Neuron (in vitro differentiated cells): Measurements from ENCODE around the gene PPFIA3.
"Not testable (repeated sequence)": the region's sequence is repeated elsewhere in the genome, so short reads cannot be mapped to it uniquely, and the experiment has no call there.

ENCODE experiments used
- H2AFZ ChIP-seq: one replicate; pipeline ENCODE4 v1.6.1; 2013; ENCODE audit warnings: low read depth, mild to moderate bottlenecking, inconsistent platforms, low read length, moderate library complexity
- H3K27me3 ChIP-seq: one replicate; pipeline ENCODE4 v1.6.1; 2013; ENCODE audit warnings: low read length; ENCODE audit not compliant: insufficient read depth
- H3K36me3 ChIP-seq: one replicate; pipeline ENCODE4 v1.6.1; 2013; ENCODE audit warnings: low read length; ENCODE audit not compliant: insufficient read depth
- H3K4me1 ChIP-seq: one replicate; pipeline ENCODE4 v1.6.1; 2013; ENCODE audit warnings: low read length; ENCODE audit not compliant: insufficient read depth
- H3K4me3 ChIP-seq: 2 replicates; pipeline ENCODE4 v1.5.1; 2013; ENCODE audit warnings: mild to moderate bottlenecking, low read length, moderate library complexity
- H3K9me3 ChIP-seq: one replicate; pipeline ENCODE4 v1.6.1; 2013; ENCODE audit warnings: low read length

PPFIA3 gene

DNA sequence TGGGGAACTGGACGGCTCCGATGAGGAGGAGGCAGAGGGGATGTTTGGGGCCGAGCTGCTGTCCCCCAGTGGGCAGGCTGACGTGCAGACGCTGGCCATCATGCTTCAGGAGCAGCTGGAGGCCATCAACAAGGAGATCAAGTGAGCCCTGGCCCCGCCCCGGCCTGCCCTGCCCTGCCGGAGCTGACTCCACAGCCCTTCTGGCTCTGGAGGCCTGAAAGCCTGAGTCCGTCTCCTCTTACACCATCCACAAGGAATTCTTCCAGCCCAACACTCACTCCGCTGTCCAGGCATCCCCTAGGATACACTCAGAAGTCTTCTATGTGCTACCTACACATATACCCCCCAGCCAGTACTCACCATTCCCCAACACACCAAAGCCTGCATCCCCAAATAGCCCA lies 17.4 kb downstream of the PPFIA3 start:
- Histone ChIP-seq H3K9me3 (peaks cover 14% of the 10 kb centered on the region), H3K27me3 (no peaks in the 10 kb centered on the region), H3K36me3 (peaks cover 16% of the 10 kb centered on the region), H3K4me1 (no peaks in the 10 kb centered on the region), H2AFZ (no peak overlapping the region), H3K4me3 (no peak overlapping the region)

DNA sequence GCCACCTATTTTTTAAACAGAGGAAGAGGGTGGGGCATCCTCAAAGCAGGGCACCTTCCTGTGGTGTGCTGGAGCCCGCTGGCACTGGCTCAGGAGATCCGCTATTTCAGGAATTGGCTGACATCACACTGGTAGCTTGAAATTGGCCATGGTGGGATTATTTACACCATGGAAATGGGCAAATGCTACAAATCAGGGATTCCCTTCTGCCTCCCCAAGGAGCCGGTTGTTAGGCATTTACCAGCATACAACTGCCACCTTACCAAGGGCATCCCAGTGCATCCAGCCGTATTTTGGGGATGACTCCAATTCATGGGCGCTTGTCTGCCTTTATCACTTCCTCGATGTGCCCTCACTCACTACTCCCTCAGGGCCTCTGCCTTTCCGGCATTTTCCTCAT lies 21.6 kb downstream of the PPFIA3 start:
- Histone ChIP-seq H3K4me1 (peaks cover 10% of the 10 kb centered on the region), H3K4me3 (no peak overlapping the region), H3K36me3 (peaks cover 2% of the 10 kb centered on the region), H2AFZ (no peak overlapping the region), H3K27me3 (no peaks in the 10 kb centered on the region), H3K9me3 (peaks cover 7% of the 10 kb centered on the region)

DNA sequence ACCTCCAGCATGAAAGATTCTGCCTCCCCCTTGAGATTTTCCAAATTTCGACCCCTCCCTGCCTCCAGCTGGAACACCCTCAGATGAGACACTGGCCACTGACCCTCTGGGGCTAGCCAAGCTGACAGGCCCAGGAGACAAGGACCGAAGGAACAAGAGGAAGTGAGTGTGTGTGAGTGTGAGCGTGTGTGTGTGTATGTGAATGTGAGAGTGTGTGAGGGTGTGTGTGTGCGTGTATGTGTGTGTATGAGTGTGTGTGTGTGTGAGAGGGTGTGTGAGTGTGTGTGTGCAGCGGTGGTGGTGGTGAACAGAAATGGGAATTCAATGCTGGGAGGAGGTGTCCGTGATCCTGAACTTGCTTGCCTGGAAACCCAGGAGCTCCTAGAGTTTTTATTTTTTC lies 22.0 kb downstream of the PPFIA3 start:
- H3K27me3 ChIP-seq = no peaks in the 10 kb centered on the region
- no peaks in the 10 kb centered on the region for H3K36me3 ChIP-seq
- no peak overlapping the region for H2AFZ ChIP-seq
- peaks cover 3% of the 10 kb centered on the region for H3K9me3 ChIP-seq
- no peak overlapping the region for H3K4me3 ChIP-seq
- peaks cover 10% of the 10 kb centered on the region for H3K4me1 ChIP-seq

DNA sequence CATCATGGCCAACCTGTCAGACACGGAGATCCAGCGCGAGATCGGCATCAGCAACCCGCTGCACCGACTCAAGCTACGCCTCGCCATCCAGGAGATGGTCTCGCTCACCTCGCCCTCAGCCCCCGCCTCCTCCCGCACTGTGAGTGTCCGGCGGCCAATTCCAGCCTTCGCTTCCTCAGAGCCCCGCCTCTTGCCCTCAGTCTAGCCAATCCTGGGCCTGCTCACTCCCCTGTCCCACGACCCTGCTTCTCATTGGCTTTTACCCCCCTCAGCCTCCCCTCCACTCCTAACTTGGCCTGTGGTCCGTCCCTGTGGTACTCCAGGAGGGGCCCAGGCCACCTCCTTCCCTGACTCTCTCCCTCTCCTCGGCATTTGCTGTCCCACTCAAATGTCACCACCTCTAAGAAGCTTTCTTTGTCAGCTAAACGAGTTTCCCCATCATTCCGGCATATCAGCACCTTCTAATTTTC lies 23.6 kb downstream of the PPFIA3 start:
- Histone ChIP-seq H3K4me1 (peaks cover 10% of the 10 kb centered on the region), H2AFZ (peak overlapping the region; percentile 10), H3K4me3 (peak overlapping the region; percentile 56), H3K36me3 (no peaks in the 10 kb centered on the region), H3K9me3 (no peaks in the 10 kb centered on the region), H3K27me3 (no peaks in the 10 kb centered on the region)

DNA sequence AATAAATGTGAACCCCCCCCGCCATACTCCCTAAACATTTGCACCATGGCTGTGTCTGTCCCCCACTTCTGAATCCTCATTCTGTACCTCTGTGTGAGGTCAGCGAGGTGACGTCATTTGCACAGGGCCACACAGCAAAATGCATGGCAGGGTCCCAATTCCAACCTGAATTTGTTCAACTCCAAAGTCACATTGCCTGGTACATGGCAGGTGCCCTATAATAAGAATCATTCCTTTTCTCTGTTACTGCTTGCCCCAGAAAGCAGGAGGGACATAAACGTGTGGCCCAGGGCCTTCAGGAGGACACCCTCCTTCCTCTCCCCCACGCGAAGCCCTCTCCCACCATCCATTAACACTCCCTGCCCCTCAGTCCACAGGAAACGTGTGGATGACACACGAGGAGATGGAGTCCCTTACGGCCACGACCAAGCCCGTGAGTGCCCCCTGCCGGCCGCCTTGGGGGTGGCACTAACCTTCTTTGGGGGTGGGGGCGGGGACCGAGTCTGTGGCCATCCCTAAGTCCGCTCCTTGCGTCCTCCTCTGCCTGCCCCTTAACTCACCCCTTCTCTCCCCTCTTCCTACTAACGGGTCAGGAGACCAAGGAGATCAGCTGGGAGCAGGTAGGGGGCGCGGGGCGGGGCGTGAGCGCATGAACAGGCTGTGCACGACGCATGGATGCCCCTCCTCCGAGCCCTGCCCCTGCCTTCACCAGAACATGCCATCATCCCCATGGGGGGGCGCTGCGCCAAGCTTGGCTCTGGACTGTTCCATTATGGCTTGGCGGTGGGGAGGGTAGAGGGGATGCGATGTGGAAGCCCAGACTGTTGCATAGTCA lies 26.4 kb downstream of the PPFIA3 start:
- H2AFZ ChIP-seq = no peak overlapping the region
- no peaks in the 10 kb centered on the region for H3K36me3 ChIP-seq
- H3K27me3 ChIP-seq = no peaks in the 10 kb centered on the region
- peaks cover 26% of the 10 kb centered on the region for H3K4me1 ChIP-seq
- H3K4me3 ChIP-seq = peak overlapping the region; percentile 23
- no peaks in the 10 kb centered on the region for H3K9me3 ChIP-seq

DNA sequence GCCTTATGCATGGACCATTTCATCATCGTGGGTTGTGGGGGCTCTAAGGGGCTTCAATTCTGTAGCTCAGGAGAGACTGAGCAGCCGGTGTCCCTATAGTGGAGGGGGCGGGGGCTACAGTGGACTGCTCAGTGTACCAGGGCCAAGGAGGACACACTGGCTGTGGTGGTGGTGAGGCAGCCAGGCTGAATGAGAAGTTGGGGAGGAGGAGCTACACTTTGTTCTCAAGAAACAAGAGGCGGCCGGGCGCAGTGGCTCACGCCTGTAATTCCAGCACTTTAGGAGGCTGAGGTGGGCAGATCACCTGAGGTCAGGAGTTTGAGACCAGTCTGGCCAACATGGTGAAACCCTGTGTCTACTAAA lies 27.0 kb downstream of the PPFIA3 start:
- H2AFZ ChIP-seq, H3K4me3 ChIP-seq, H3K36me3 ChIP-seq: not testable (repeated sequence)

DNA sequence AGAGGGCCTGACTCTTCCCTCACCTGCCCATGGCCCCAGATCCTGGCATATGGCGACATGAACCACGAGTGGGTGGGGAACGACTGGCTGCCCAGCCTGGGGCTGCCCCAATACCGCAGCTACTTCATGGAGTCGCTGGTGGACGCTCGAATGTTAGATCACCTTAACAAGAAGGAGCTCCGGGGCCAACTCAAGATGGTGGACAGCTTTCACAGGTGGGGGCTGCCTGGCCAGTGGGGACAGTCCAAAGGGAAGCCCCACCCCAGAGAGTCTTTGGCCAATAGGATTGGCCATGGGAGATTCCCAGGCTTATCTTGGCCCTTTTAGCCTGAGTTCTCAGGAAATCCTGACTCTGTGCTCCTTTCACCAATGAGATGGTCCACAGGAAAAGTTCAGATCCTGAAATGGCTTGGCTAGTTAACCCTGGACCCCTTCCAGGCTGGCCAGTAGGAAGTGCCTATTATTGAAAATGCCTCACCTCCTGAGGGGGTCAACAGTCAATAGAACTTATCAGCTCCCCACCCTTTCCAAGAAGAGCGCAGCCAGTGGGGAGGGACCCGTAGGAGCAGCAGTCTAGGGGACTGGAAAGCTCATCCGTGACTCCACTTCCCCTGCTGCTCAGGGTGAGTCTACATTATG lies 28.8 kb downstream of the PPFIA3 start:
- Histone ChIP-seq H3K9me3 (no peaks in the 10 kb centered on the region), H3K27me3 (no peaks in the 10 kb centered on the region), H3K36me3 (no peaks in the 10 kb centered on the region), H3K4me1 (peaks cover 21% of the 10 kb centered on the region), H3K4me3 (no peak overlapping the region), H2AFZ (no peak overlapping the region)

More for the DNA sequence above, 27.0 kb downstream of the PPFIA3 start:
- not testable (repeated sequence) for H3K27me3 ChIP-seq, H3K9me3 ChIP-seq
- peaks cover 30% of the 10 kb centered on the region for H3K4me1 ChIP-seq

DNA sequence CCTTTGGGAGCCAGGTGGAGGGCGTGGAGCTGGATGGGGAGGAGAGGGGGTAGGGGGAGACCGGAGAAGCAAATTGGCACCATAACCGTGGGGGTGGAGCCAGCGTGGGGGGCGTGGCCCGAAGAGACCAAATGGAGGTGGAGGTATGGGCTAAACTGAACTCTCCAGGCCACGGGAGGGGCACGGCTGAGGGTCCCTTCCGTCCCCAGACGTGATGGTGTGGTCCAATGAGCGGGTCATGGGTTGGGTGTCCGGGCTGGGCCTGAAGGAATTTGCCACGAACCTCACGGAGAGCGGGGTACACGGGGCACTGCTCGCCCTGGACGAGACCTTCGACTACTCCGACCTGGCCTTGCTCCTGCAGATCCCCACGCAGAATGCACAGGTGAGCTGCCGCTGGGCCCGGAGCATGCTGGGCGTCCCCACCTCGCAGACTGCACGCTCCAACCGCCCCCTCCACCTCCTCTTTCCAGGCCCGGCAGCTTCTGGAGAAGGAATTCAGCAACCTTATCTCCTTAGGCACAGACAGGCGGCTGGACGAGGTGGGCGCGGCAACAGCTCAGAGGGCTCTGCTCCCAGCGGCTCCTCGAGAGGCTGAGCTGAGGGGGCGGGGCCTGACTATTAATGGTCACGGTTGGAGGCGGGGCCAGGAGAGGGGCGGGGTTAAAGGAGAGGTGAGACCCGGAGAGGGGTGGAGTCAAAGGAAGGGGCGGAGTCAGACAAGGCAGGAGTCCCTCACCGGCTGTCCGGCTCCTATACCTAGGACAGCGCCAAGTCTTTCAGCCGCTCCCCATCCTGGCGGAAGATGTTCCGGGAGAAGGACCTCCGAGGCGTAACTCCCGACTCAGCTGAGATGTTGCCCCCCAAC lies 29.7 kb downstream of the PPFIA3 start:
- H3K4me1 ChIP-seq = peaks cover 20% of the 10 kb centered on the region
- no peaks in the 10 kb centered on the region for H3K36me3 ChIP-seq
- peaks cover 2% of the 10 kb centered on the region for H3K9me3 ChIP-seq
- H3K27me3 ChIP-seq = no peaks in the 10 kb centered on the region
- H3K4me3 ChIP-seq = peak overlapping the region; percentile 96
- H2AFZ ChIP-seq = peak overlapping the region; percentile 62

DNA sequence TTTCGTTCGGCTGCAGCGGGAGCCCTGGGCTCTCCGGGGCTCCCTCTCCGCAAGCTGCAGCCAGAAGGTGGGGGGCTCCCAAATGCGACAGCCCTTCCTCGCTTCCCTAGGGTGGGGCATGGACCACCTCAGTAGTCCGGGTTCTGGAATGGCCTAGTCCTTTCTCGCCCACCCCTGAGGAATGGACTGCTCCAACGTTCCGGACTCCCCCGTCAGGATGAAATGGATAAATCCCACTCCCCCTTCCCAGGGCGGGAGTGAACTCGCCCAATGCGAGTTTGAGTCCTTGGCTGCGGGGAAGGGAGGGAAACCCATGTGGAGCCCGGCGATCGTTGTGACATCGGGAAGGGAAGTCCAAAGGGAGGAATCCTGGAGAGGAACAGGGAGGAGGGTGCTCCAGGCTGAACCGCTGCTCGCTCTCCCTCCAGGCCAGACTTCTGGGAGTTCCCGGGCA lies 30.3 kb downstream of the PPFIA3 start:
- H3K27me3 ChIP-seq = no peaks in the 10 kb centered on the region

DNA sequence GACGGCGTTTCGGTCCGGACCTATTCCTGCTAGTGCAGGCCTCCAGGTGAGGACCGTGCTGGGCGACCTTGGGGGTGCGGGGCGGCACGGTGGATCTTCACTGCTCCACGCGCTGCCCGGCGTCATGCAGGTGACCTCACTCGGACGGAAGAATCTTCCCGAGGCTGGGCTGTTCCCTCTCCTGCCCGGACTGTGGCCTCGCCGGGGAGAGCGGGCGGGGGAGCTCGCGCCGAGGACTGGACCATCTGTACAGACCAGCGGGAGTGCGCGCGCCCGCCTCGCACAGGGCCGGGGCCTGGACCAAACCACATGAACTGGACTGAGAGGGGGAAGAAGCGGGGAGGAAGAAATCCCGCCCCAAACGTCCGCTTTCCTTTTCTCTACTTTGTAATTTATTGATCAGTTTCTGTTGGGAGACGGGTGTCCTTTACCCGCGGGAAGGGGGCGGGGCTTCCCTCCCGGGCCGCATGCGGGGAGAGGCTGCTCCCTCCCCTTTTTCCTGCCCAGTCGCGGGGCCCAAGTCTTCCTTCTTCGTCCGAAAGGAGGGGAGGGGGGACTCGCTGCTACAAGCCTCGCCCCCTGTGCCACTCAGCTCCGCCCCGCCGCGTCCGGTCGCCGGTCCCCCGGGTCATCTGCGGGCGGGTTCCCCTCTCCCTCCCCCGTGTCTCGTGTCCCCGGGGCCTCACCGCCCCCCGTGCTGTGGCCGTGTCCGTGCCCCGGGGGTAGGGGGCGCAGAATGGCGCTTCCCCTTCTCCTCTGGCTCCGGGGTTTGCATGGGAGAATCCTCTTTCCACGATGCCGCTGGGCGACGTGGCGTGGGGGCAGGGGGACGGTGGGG lies 31.0 kb downstream of the PPFIA3 start:
- peaks cover 5% of the 10 kb centered on the region for H3K9me3 ChIP-seq
- no peaks in the 10 kb centered on the region for H3K36me3 ChIP-seq
- H3K4me3 ChIP-seq = peak overlapping the region; percentile 96
- peaks cover 29% of the 10 kb centered on the region for H3K4me1 ChIP-seq
- H2AFZ ChIP-seq = peak overlapping the region; percentile 62
- no peaks in the 10 kb centered on the region for H3K27me3 ChIP-seq

More for the DNA sequence above, 30.3 kb downstream of the PPFIA3 start:
- Histone ChIP-seq H2AFZ (peak overlapping the region; percentile 62), H3K9me3 (peaks cover 5% of the 10 kb centered on the region), H3K4me3 (peak overlapping the region; percentile 96), H3K4me1 (peaks cover 23% of the 10 kb centered on the region), H3K36me3 (no peaks in the 10 kb centered on the region)

DNA sequence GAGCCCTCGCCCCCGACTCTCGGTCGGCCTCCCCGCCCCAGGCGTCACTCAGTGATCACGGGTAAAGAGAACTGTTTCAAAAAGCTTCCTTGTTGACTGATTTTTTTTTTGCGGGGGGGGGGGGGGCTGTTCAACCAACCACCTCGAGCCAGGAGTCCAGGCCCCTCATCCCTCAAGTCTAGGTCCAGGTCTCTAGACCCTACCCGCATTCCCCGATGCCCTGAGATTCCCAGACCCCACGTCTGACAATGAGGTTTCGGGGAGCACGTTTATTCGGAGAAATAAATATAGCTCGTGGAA lies 31.6 kb downstream of the PPFIA3 start:
- peak overlapping the region; percentile 96 for H3K4me3 ChIP-seq
- no peaks in the 10 kb centered on the region for H3K27me3 ChIP-seq
- peak overlapping the region; percentile 62 for H2AFZ ChIP-seq
- H3K36me3 ChIP-seq = no peaks in the 10 kb centered on the region
- peaks cover 35% of the 10 kb centered on the region for H3K4me1 ChIP-seq
- peaks cover 5% of the 10 kb centered on the region for H3K9me3 ChIP-seq

DNA sequence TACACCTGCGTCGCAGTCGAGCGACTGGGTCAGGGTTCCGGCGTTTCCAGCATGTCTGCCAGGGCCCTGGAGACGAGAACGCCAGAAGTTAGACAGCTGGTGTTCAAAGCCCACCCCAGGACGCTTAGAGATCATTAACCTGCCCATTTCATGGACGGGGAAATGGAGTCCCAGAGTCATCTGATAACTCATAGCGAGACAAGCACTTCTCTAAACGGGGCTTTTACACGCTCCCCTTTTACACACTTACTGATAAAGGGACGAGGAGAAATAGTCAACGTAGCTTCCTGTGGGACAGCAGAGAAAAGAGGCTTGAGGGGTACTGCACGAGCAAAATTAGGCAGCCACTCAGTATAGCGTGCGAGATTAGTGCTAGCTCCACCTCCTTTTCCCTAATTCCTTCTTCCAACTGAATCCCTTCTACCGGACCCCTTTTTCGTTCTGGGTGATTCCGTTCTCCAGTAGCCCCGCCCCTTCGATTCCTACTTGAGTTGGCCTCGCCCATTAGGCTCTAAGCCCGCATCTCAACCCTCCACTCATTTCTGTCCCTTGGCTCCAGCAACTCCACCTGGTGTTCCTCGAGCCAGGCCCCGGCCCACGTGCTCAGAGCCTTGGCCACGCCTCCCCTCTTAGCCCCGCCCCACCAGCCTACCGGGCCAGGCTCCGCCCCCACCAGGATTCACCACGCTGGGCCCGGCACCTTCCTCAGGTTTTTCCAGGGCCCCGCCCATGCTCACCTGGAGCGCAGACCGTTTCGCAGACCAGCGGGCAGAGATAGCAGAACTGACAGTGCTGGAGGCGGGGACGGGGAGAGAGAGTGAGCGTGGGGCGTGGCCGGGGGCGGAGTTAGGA lies 32.1 kb downstream of the PPFIA3 start:
- Histone ChIP-seq H3K4me3 (peak overlapping the region; percentile 96), H3K9me3 (peaks cover 5% of the 10 kb centered on the region), H3K36me3 (no peaks in the 10 kb centered on the region), H2AFZ (no peak overlapping the region), H3K27me3 (no peaks in the 10 kb centered on the region), H3K4me1 (peaks cover 38% of the 10 kb centered on the region)
